Body of pancreas (tissue), 4 donors: ENCODE data around the gene ZSCAN2.

Experiments
- CTCF ChIP-seq, 7 experiments: fragments of 450-650 bp in 4 of 7; fragments of 200-600 bp in 3 of 7; sonication (generic) in 3 of 7; IDR thresholded peaks; one replicate each; pipeline ENCODE4 v1.5.1; 2016 to 2019; ENCODE audit warnings: antibody characterized with exemption in 7 of 7
- POLR2A ChIP-seq, 3 donors: fragments of 450-650 bp; IDR thresholded peaks; one replicate each; pipeline ENCODE4 v1.6.1; 2016; ENCODE audit warnings: antibody characterized with exemption in 3 of 3, mild to moderate bottlenecking in 2 of 3

- no peak for TF ChIP-seq CTCF (IDR thresholded peaks at IDR 0.05)
- no peak for TF ChIP-seq POLR2A (IDR thresholded peaks at IDR 0.05)
Observed at GRCh38 chr15:84659904-84660781, 59.3 kb downstream of the ZSCAN2 start.
